ENCODE data around the gene RABGAP1L.

Gene RABGAP1L

GRCh38 chr1:174954671-174955669 lies 795.6 kb downstream of the RABGAP1L start:
- no peak for DNase-seq

DNA sequence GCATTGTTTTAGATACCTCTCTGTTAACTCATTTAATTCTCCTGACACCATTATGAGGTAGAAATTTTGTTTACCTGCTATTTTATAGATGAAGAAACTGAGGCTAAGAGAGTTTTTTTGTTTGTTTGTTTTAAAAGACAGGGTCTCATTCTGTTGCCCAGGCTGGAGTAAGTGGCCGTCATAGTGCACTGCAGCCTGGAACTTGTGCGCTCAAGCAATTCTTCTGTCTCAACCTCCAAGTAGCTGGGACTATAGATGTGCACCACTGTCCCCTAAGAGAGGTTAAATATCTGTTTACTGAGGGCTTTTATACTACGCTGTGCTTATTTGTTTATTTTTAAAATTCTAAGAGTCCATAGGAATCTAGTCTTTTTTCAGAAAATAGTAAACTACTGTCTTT lies 796.8 kb downstream of the RABGAP1L start:
- no peak for DNase-seq

- no peak for DNase-seq
These were observed 797.7 kb downstream of the RABGAP1L start for GRCh38 chr1:174956976-174957375.

GRCh38 chr1:174957829-174958228 lies 798.5 kb downstream of the RABGAP1L start:
- DNase-seq = no peak

- DNase-seq = no peak
These were observed 799.1 kb downstream of the RABGAP1L start for GRCh38 chr1:174958396-174958795.

DNA sequence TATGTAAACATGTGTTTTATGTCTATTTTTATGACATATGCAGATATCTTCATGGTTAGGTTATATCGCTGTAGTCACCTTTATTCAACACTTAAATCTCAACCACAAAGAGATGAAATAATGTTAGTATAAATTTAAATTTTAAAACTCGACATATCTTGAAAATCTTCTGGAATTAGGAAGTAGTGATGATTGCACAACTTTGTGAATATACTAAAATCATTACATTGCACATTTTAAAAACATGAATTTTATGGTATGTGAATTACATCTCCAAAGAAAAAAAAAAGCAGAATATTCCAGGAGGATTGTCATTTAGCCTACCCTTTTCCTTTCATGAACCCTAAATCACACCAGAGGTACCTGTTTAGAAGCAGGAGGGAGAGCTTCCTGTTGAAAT lies 801.0 kb downstream of the RABGAP1L start:
- DNase-seq = no peak

- DNase-seq = no peak
These were observed 804.3 kb downstream of the RABGAP1L start for GRCh38 chr1:174963529-174964125.

DNA sequence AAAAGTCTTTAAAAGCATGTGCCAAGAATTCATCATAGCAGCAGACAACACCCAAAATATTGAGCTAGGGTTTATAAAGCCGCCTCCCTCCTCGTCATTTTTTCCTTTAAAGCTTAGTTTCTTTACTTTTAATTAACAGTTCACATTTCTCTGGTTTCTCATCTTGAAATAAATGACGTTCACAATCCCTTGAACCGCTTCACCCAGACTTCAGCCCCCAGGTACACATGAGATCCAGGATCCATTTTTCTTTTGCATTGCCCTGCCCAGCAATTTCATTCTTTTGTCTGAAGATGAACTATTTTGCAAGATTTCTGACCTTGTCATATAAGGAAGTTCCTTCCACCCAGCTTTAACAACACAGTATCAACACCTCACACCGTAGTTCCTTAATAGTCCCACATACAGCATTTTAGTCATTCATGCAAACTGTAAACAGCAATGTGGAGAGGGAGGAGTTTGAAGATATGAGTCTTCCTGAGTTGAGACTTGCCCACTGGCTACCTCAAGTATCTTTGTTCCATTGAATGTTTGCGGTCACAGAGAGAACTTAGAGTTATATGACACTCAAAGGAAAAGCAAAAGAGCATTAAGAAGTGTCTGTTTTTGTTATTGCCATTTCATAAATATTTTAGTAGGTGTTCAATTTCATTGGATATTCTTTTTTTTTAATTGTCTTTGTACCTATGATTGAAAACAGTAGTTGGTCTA lies 805.1 kb downstream of the RABGAP1L start:
- no peak for DNase-seq

GRCh38 chr1:174964972-174965361 lies 805.6 kb downstream of the RABGAP1L start:
- DNase-seq = no peak

DNA sequence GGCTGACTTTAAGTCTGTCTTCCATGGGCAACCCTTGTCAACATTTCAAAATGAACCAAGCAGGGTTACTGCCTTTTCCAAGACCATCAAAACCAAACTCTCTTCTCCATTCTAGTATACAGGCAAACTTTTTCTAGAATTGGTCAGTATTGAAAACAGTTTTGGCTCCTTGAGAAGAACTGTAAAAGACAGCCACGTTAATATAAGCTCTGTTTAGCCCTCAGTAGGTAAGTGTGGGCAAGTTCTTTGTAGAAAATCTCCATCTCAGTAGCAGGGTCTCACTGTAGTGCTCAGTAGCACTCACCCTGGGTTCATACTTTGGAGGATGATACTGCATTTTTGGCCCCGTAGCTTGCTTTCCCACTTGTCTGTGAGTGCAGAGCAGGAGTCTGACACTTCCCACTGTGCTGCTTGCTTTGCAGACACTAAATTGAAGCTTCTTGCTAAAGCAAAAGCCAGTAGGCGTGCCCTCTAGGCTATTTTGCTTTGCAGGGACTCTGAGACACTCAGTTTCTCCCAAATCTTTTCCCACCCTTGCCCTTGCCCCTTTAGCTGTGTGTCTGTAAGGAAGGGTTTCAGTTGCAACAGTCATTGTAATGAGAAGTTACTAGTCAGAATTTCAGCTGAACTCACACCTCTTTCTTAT lies 806.2 kb downstream of the RABGAP1L start:
- no peak for DNase-seq

- DNase-seq = no peak
These were observed 806.8 kb downstream of the RABGAP1L start for GRCh38 chr1:174966008-174966572.

- DNase-seq = no peak
These were observed 808.8 kb downstream of the RABGAP1L start for GRCh38 chr1:174967845-174968705.

- no peak for DNase-seq
These were observed 809.5 kb downstream of the RABGAP1L start for GRCh38 chr1:174968750-174969244.

DNA sequence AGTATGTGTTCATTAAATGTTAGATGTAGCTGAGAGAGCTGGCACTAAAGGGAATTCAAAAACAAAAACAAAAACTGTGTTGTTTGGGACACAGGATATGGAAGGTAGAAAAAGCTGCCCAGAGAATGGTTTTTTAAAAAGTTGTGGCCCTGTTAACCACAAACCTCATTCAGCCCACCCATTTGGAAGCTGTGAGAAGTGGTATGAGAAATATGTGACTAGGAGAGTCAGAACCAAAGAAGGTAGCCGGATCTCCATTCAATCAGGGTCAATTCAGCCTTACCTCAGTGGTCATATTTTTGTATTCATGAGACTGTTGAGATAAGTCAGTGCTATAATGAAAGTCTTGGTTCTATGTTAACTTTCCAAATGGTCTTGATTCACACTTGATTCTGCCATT lies 810.7 kb downstream of the RABGAP1L start:
- DNase-seq = no peak

DNA sequence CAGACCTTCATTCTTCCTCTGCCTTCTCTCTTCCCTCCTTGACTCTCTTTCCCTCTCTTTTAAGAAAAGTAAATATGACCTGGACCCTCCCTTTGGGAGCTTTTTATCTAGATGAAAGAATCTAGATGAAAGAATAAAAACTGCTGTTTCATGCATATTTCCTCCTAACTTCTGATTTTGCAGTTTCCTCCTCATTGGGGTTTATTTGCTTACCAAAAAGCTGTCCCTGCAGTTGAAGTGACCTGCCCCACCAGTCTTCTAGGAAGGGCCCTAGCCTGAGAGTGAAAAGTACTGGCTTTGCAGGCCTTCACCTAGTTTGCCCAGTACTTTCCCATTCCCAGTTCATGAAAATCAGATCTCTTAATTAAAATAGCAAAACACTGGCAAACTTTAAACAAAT lies 812.1 kb downstream of the RABGAP1L start:
- DNase-seq = no peak

DNA sequence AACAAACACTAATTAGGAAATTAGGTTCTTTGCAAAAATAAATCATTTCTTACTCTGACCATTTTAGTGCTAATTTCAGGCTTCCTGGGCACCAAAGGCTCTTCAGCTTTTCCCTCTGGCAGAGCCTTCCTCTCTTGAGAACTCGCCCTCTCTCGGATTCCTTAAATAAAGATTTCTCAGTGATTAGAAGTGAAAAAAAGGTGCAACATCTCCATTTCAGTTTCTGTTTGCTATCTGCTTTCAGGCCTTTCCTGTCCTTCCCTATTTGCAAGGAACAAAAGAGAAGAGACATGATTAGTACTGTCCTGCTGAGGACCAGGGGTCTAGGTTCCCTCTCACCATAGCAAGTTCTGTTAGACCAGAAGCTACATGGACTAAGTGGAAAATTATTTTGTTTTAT lies 812.6 kb downstream of the RABGAP1L start:
- no peak for DNase-seq

- DNase-seq = no peak
These were observed 815.4 kb downstream of the RABGAP1L start for GRCh38 chr1:174974711-174975119.

DNA sequence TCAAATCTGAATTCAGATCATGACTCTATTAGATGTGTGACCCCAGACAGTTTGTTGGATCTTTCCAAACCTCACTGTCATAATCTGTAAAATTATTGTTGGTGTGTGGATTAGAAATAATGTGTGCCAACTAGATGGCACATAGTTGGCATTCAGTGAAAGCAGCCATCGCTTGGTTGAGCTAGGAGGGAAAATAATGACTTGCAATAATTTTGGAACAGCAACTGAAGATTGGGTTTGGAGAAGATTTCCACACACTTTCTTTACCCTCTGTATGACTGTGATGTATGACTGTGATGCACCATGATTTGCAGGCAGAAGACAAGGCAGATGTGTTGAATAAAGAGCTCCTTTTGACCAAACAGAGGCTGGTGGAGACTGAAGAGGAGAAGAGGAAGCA lies 816.4 kb downstream of the RABGAP1L start:
- no peak for DNase-seq

GRCh38 chr1:174976436-174977108 lies 817.3 kb downstream of the RABGAP1L start:
- DNase-seq = no peak

DNA sequence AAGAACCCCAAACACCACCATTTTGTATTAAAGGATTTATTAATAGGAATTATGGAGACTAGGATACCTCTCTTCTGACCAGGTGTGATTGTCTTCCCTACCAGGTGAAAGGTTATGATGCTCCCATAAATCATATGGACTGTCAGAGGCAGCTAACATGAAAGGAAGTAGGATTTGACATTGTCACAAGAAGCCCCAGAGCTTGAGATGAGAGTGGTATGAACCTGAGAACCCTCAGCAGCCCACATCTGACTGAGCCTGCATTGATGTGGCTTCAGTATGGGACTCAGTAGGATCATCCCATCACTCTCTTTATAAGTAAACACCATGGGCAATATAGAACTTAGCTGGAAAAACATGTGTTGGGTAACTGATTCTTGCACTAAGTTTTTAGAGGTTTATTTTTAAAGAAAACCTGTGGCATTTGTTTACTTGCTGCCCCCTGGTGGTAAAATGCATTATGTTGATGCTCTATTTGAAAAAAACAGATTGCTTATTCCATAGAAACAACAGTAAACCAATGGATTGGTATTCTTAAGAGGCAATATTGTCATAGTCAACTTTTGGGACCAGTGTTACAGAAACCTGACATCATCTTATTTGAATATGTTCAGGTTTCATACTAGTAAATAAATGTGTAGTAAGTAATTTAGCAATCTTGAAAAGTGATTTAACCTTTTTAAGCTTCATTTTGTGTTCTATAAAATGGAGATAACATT lies 823.8 kb downstream of the RABGAP1L start:
- DNase-seq = no peak
